Natural killer cell (primary cell): ENCODE measurements around the gene PRM3. TPM values are rescaled to one million over a fixed set of nuclear protein-coding genes. Genes with fewer than 3 reads are reported as not detected.

Experiments used
- ATAC-seq, 3 donors: fragments of 150-1000 bp in 2 of 3; fragments of 200-7000 bp in 1 of 3; cut with Tn5 transposase; 1 replicate in 1 of 3; 2 replicates in 2 of 3; pipeline ENCODE4 v1.10.0; 2021; ENCODE audit warnings: mild to moderate bottlenecking in 2 of 3, moderate library complexity in 2 of 3
- DNase-seq, 2 donors: peaks; one replicate each; pipeline versions ENCODE4 v3.0.0 to v3.0.0-alpha.2; 2013 to 2021; ENCODE audit warnings: mixed read lengths in 1 of 2
- H3K27ac ChIP-seq: one replicate; pipeline ENCODE4 v1.5.1; 2013; ENCODE audit warnings: mild to moderate bottlenecking, low read length
- H3K27me3 ChIP-seq: one replicate; pipeline ENCODE4 v1.6.1; 2013; ENCODE audit warnings: low read length; ENCODE audit not compliant: control insufficient read depth, insufficient read depth
- H3K36me3 ChIP-seq: one replicate; pipeline ENCODE4 v1.6.1; 2013; ENCODE audit warnings: low read length; ENCODE audit not compliant: control insufficient read depth, insufficient read depth
- H3K4me1 ChIP-seq: one replicate; pipeline ENCODE4 v1.6.1; 2013; ENCODE audit warnings: low read length; ENCODE audit not compliant: control insufficient read depth, insufficient read depth
- H3K4me3 ChIP-seq: one replicate; pipeline ENCODE4 v1.5.1; 2013; ENCODE audit warnings: low read length
- H3K9me3 ChIP-seq: one replicate; pipeline ENCODE4 v1.6.1; 2013; ENCODE audit warnings: low read length; ENCODE audit not compliant: control insufficient read depth, insufficient read depth
- H3K27ac Mint-ChIP-seq, 2 donors: one replicate each; pipeline ENCODE4 v1.8.0; 2022; ENCODE audit warnings: mild to moderate bottlenecking in 2 of 2, mixed read lengths in 2 of 2, moderate library complexity in 1 of 2
- H3K27me3 Mint-ChIP-seq, 2 donors: one replicate each; pipeline ENCODE4 v1.8.0; 2022; ENCODE audit warnings: low read depth in 2 of 2, mixed read lengths in 2 of 2
- H3K36me3 Mint-ChIP-seq: one replicate; pipeline ENCODE4 v1.8.0; 2022; ENCODE audit warnings: mixed read lengths
- H3K4me1 Mint-ChIP-seq, 2 donors: one replicate each; pipeline ENCODE4 v1.8.0; 2022; ENCODE audit warnings: mixed read lengths in 2 of 2
- H3K4me3 Mint-ChIP-seq: one replicate; pipeline ENCODE4 v1.8.0; 2022; ENCODE audit warnings: mild to moderate bottlenecking, moderate library complexity, mixed read lengths
- H3K9me3 Mint-ChIP-seq, 2 donors: one replicate each; pipeline ENCODE4 v1.8.0; 2022; ENCODE audit warnings: mixed read lengths in 2 of 2
- WGBS: methylation state at CpG from one replicate; pipeline ENCODE4 v1.1.7; 2013; ENCODE audit warnings: missing lambda C conversion rate; ENCODE audit not compliant: insufficient coverage; 5-methylcytosine and 5-hydroxymethylcytosine counted together
- intact Hi-C: fragments of 100-400 bp; cut with micrococcal nuclease; formaldehyde crosslinking; loops from one replicate; pipeline ENCODE4 v1.14.2; 2022
- total RNA-seq, 4 donors: library from RNA; stranded (reverse); fragments of 120-200 nt in 1 of 4; gene quantifications; one replicate each; pipeline versions ENCODE4 v1.2.3 to v1.2.4, GENCODE V29; 2013 to 2022
- TF ChIP-seq, protein P1 (sequence below): fragments of 200-600 bp; IDR thresholded peaks from one replicate; pipeline ENCODE4 v1.8.0; 2022; ENCODE audit warnings: antibody characterized with exemption

The PRM3 gene
- total RNA-seq, 3 donors from 2014 or later (not counting 1 experiment from before 2014, with no cell fraction given) = not detected

DNA sequence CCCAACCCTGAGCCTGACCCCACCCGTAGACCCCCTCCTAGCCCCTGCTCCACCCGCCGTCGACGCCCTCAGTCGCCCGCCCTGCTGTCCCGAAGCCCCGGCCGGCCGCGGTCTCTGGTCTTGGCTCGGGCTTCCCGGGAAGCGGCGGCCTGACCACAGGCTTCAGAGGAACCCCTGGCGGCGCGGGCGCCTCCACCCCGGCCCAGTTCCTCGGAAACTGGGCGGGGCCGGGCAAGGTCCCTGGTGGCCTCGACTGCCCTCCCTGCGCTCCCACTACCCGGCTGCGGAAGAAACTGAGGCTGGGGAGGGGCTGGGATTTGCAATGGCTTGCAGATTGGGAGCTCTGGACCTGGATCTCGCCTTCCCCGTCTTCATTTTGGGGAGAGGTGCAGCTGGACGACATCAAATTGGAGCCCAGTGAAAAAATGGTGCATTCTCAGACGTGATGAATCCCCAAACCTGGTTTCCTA, 16.7 kb downstream of the PRM3 start:
- peak overlapping the region; percentile 98 for H3K4me3 Mint-ChIP-seq
- H3K4me1 ChIP-seq = peaks cover 59% of the 10 kb centered on the region
- TF ChIP-seq, protein P1, sequence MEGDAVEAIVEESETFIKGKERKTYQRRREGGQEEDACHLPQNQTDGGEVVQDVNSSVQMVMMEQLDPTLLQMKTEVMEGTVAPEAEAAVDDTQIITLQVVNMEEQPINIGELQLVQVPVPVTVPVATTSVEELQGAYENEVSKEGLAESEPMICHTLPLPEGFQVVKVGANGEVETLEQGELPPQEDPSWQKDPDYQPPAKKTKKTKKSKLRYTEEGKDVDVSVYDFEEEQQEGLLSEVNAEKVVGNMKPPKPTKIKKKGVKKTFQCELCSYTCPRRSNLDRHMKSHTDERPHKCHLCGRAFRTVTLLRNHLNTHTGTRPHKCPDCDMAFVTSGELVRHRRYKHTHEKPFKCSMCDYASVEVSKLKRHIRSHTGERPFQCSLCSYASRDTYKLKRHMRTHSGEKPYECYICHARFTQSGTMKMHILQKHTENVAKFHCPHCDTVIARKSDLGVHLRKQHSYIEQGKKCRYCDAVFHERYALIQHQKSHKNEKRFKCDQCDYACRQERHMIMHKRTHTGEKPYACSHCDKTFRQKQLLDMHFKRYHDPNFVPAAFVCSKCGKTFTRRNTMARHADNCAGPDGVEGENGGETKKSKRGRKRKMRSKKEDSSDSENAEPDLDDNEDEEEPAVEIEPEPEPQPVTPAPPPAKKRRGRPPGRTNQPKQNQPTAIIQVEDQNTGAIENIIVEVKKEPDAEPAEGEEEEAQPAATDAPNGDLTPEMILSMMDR = no peak
- H3K4me1 Mint-ChIP-seq = peaks cover 38 to 50% of the 10 kb centered on the region in 2 donors
- peak overlapping the region; percentile 87 for H3K27ac ChIP-seq
- H3K36me3 Mint-ChIP-seq = no peaks in the 10 kb centered on the region
- no peaks in the 10 kb centered on the region for H3K9me3 ChIP-seq
- peak overlapping the region; percentile 73 for H3K4me3 ChIP-seq
- ATAC-seq (no peak), DNase-seq (peak in 1 of 2 donors; percentile 55)
- intact Hi-C loops = loop anchor here (1.0 to 10.0 kb wide), 3 partner anchors 142 to 285 kb away; no protein-coding TSS in a partner anchor
- H3K36me3 ChIP-seq = peaks cover 3% of the 10 kb centered on the region
- WGBS = 1% methylated on average over 32 of the region's 32 CpGs
- H3K9me3 Mint-ChIP-seq = no peaks in the 10 kb centered on the region
- H3K27me3 ChIP-seq = no peaks in the 10 kb centered on the region
- H3K27ac Mint-ChIP-seq = peak overlapping the region; percentile 93 to 96
- H3K27me3 Mint-ChIP-seq = no peaks in the 10 kb centered on the region

DNA sequence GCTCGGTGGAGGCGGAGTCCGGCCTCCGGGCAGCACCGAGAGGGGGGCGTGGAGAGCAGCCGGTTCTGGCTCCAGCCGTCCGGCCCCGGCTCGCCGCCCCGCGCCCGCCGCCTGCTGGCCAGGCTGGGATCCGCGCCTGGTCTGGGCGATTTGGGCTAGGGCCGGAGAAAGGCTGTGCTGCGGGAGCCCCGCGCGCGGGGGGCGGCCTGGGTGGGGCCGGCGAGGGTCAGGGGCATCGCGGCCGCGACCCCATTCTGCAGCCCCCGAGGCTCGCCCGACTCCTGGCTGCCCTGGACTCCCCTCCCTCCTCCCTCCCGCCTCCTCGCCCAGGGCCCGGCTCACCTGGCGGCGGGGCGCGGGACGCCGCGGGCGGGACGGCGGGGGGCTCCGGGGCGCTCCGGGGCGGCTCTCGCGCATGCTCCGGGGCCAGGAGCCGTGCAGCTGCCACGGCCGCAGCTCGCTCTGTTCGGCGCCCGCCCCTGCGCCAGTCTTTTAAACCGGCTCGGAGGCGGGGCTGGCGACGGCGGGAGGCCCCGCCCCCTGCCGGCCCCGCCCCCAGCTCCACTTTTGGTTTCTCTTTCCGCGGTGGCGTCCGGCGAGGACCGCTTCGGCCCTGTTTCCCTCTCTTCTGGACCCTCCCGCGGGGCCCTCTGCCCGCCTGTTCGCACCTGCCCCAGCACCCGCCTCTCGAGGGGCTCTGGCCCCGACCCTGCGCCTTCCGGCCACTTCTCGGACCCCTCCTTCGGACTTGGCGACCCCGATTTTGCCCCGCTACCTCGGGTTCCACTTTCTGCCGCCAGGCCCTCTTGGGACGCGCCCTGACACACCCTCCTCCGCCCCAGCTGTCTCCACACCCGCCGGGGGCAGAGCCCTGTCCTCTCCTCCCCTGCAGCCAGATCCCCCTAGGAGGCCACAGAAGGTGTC, 17.4 kb downstream of the PRM3 start, which contains the start of gene SOCS1:
Gene SOCS1, minus strand, starts transcription at position 468 of the 924 bp plus-strand sequence. CDS start 726 bp downstream, outside the sequence.
- intact Hi-C loops = loop anchor here (2.0 to 10.0 kb wide), 2 partner anchors 141 to 203 kb away; no protein-coding TSS in a partner anchor
- H3K4me1 ChIP-seq = peaks cover 66% of the 10 kb centered on the region
- Mint-ChIP-seq H3K27ac (peak within 1 kb of the TSS; percentile 93 to 96), H3K4me3 (peak within 1 kb of the TSS; percentile 98), H3K4me1 (peaks cover 39 to 54% of the 10 kb centered on the region in 2 donors), H3K27me3 (no peaks in the 10 kb centered on the region), H3K36me3 (no peaks in the 10 kb centered on the region), H3K9me3 (no peaks in the 10 kb centered on the region)
- TF ChIP-seq, protein P1 = peak; percentile 91
- no peaks in the 10 kb centered on the region for H3K27me3 ChIP-seq
- peak within 1 kb of the TSS; percentile 87 for H3K27ac ChIP-seq
- ATAC-seq (peak; percentile 61 to 86 (median 72)), DNase-seq (peak; percentile 86 to 95)
- peak within 1 kb of the TSS; percentile 73 for H3K4me3 ChIP-seq
- WGBS = under 1% methylated on average over 100 of the region's 100 CpGs
- peaks cover 5% of the 10 kb centered on the region for H3K36me3 ChIP-seq
- H3K9me3 ChIP-seq = no peaks in the 10 kb centered on the region

DNA sequence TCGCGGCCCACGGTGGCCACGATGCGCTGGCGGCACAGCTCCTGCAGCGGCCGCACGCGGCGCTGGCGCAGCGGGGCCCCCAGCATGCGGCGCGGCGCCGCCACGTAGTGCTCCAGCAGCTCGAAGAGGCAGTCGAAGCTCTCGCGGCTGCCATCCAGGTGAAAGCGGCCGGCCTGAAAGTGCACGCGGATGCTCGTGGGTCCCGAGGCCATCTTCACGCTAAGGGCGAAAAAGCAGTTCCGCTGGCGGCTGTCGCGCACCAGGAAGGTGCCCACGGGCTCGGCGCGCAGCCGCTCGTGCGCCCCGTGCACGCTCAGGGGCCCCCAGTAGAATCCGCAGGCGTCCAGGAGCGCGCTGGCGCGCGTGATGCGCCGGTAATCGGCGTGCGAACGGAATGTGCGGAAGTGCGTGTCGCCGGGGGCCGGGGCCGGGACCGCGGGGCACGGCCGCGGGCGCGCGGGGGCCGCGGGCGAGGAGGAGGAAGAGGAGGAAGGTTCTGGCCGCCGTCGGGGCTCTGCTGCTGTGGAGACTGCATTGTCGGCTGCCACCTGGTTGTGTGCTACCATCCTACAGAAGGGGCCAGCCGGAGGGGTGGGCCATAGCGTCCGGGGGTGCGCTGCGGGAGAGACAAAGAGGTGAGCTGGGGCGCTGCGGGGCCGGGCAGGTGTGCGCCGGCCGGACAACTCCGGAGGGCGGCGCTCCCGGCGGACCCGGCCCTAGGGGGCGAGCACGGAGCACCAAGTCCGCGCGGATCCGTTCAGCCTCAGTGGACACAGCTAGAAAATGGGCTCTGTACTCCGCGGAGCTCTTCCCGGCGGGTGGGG, 18.3 kb downstream of the PRM3 start:
- Mint-ChIP-seq H3K36me3 (no peaks in the 10 kb centered on the region), H3K27ac (peak overlapping the region; percentile 57 to 96), H3K9me3 (no peaks in the 10 kb centered on the region), H3K4me1 (peaks cover 45 to 61% of the 10 kb centered on the region in 2 donors), H3K27me3 (no peaks in the 10 kb centered on the region), H3K4me3 (peak overlapping the region; percentile 82)
- TF ChIP-seq, protein P1 = no peak
- Histone ChIP-seq H3K36me3 (peaks cover 5% of the 10 kb centered on the region), H3K4me3 (peak overlapping the region; percentile 49), H3K27ac (peak overlapping the region; percentile 52), H3K4me1 (peaks cover 66% of the 10 kb centered on the region), H3K27me3 (no peaks in the 10 kb centered on the region), H3K9me3 (no peaks in the 10 kb centered on the region)
- intact Hi-C loops = loop anchor here (5.0 to 10.0 kb wide), 2 partner anchors 140 to 307 kb away; no protein-coding TSS in a partner anchor
- DNase-seq = peak; percentile 60 to 89
- peak; percentile 9 to 25 (median 15) for ATAC-seq
- WGBS = 1% methylated on average over 105 of the region's 105 CpGs
